Inflammatory macrophage (primary cell): ENCODE data around the gene TSKS.
"Not testable (repeated sequence)": the region's sequence is repeated elsewhere in the genome, so short reads cannot be mapped to it uniquely, and the experiment has no call there.

Source experiments
- DNase-seq, 2 donors: peaks; one replicate each; pipeline ENCODE4 v3.0.0-alpha.2; 2020 to 2022

Gene TSKS

GRCh38 chr19:49766007-49766929 is 3.2 kb upstream of the TSKS start:
- DNase-seq, result peak; percentile 100

- DNase-seq, result no peak
Observed at GRCh38 chr19:49764341-49764740, 1.2 kb upstream of the TSKS start.

- DNase-seq, result peak; percentile 15 to 25
Observed at GRCh38 chr19:49761625-49762311, 1.3 kb downstream of the TSKS start.

- no peak for DNase-seq
Observed at GRCh38 chr19:49761249-49761624, 1.9 kb downstream of the TSKS start.

- DNase-seq, result no peak
Observed at GRCh38 chr19:49758292-49758691, 4.8 kb downstream of the TSKS start.

GRCh38 chr19:49755956-49756355 is 7.2 kb downstream of the TSKS start:
- no peak for DNase-seq

- DNase-seq, result no peak
Observed at GRCh38 chr19:49752701-49753100, 10.4 kb downstream of the TSKS start.

GRCh38 chr19:49749771-49750170 is 13.3 kb downstream of the TSKS start:
- DNase-seq, result no peak

GRCh38 chr19:49749055-49749716 is 13.9 kb downstream of the TSKS start:
- peak in 1 of 2 donors; percentile 11 for DNase-seq

GRCh38 chr19:49746206-49746958 is 16.7 kb downstream of the TSKS start:
- peak; percentile 55 to 61 for DNase-seq

GRCh38 chr19:49744946-49745381 is 18.1 kb downstream of the TSKS start:
- DNase-seq, result no peak

- no peak for DNase-seq
Observed at GRCh38 chr19:49741210-49741844, 21.8 kb downstream of the TSKS start.

- no peak for DNase-seq
Observed at GRCh38 chr19:49739933-49740332, 23.2 kb downstream of the TSKS start.

GRCh38 chr19:49739098-49739497 is 24.0 kb downstream of the TSKS start:
- no peak for DNase-seq

GRCh38 chr19:49738268-49738667 is 24.8 kb downstream of the TSKS start:
- no peak for DNase-seq

GRCh38 chr19:49730166-49730565 is 32.9 kb downstream of the TSKS start:
- DNase-seq, result no peak

- DNase-seq, result no peak
Observed at GRCh38 chr19:49727217-49728030, 35.7 kb downstream of the TSKS start.

GRCh38 chr19:49719420-49719819 is 43.7 kb downstream of the TSKS start:
- DNase-seq, result not testable (repeated sequence)

GRCh38 chr19:49718991-49719390 is 44.1 kb downstream of the TSKS start:
- DNase-seq, result no peak

GRCh38 chr19:49718511-49718910 is 44.6 kb downstream of the TSKS start:
- no peak for DNase-seq

GRCh38 chr19:49716154-49716553 is 47.0 kb downstream of the TSKS start:
- peak; percentile 72 to 82 for DNase-seq
